Liver (tissue), 9 donors: ENCODE results near the gene TPD52L1. TPM values are rescaled to one million over a fixed set of nuclear protein-coding genes. Genes with fewer than 3 reads are reported as not detected.

Experiments
- DNase-seq: peaks from one replicate; pipeline ENCODE4 v3.0.0-alpha.2; 2017; ENCODE audit warnings: low spot score
- H3K27ac ChIP-seq, 2 donors: one replicate each; pipeline ENCODE4 v1.7.0; 2013; ENCODE audit warnings: inconsistent platforms in 2 of 2, low read length in 2 of 2, control low read depth in 1 of 2, low read depth in 1 of 2, mild to moderate bottlenecking in 1 of 2
- H3K27me3 ChIP-seq, 4 donors: one replicate each; pipeline versions ENCODE4 v1.6.1 to v1.7.0; 2013; ENCODE audit warnings: low read length in 3 of 4, inconsistent platforms in 1 of 4, mild to moderate bottlenecking in 1 of 4, moderate library complexity in 1 of 4; ENCODE audit not compliant: control insufficient read depth in 4 of 4, insufficient read depth in 4 of 4
- H3K36me3 ChIP-seq, 4 donors: one replicate each; pipeline versions ENCODE4 v1.6.1 to v1.7.0; 2013; ENCODE audit warnings: low read length in 3 of 4, mild to moderate bottlenecking in 3 of 4, low read depth in 1 of 4, moderate library complexity in 1 of 4; ENCODE audit not compliant: control insufficient read depth in 4 of 4, insufficient read depth in 3 of 4
- H3K4me1 ChIP-seq, 4 donors: one replicate each; pipeline versions ENCODE4 v1.6.1 to v1.7.0; 2013; ENCODE audit warnings: low read length in 3 of 4, mild to moderate bottlenecking in 3 of 4, moderate library complexity in 1 of 4; ENCODE audit not compliant: control insufficient read depth in 4 of 4, insufficient read depth in 4 of 4
- H3K4me3 ChIP-seq, 3 donors: one replicate each; pipeline versions ENCODE4 v1.6.1 to v1.7.0; 2013; ENCODE audit warnings: low read length in 3 of 3, control low read depth in 1 of 3, low read depth in 1 of 3, mild to moderate bottlenecking in 1 of 3
- H3K9ac ChIP-seq, 2 donors: one replicate each; pipeline ENCODE4 v1.7.0; 2013; ENCODE audit warnings: low read length in 2 of 2, mild to moderate bottlenecking in 2 of 2, moderate library complexity in 2 of 2, control low read depth in 1 of 2, low read depth in 1 of 2
- H3K9me3 ChIP-seq, 4 donors: one replicate each; pipeline versions ENCODE4 v1.6.1 to v1.7.0; 2013; ENCODE audit warnings: low read length in 3 of 4; ENCODE audit not compliant: control insufficient read depth in 4 of 4
- ATF3 ChIP-seq: IDR thresholded peaks from 2 replicates; pipeline ENCODE4 v1.6.1; 2016; ENCODE audit warnings: antibody characterized with exemption
- CTCF ChIP-seq: fragments of 150-350 bp; IDR thresholded peaks from 2 replicates; pipeline ENCODE4 v1.5.1; 2017; ENCODE audit warnings: improper control_type of control experiment, low read depth, low read length; ENCODE audit not compliant: missing input control
- EGR1 ChIP-seq, 2 donors: IDR thresholded peaks; 2 replicates each; pipeline ENCODE4 v1.6.1; 2016 to 2018; ENCODE audit warnings: antibody characterized with exemption in 2 of 2, low read depth in 2 of 2
- FOXA1 ChIP-seq: IDR thresholded peaks from 2 replicates; pipeline ENCODE4 v1.6.1; 2016; ENCODE audit warnings: antibody characterized with exemption
- FOXA2 ChIP-seq: IDR thresholded peaks from 2 replicates; pipeline ENCODE4 v1.6.1; 2016; ENCODE audit warnings: antibody characterized with exemption
- GABPA ChIP-seq, 2 donors: IDR thresholded peaks in 1 of 2; conservative IDR thresholded peaks in 1 of 2; 2 replicates each; pipeline ENCODE4 v1.6.1; 2016; ENCODE audit warnings: antibody characterized with exemption in 2 of 2, mild to moderate bottlenecking in 1 of 2, moderate library complexity in 1 of 2
- HNF4A ChIP-seq, 2 donors: conservative IDR thresholded peaks; 2 replicates each; pipeline ENCODE4 v1.6.1; 2016; ENCODE audit warnings: antibody characterized with exemption in 2 of 2, mild to moderate bottlenecking in 2 of 2
- HNF4G ChIP-seq: IDR thresholded peaks from 2 replicates; pipeline ENCODE4 v1.6.1; 2016; ENCODE audit warnings: antibody characterized with exemption
- JUND ChIP-seq, 2 donors: IDR thresholded peaks; 2 replicates each; pipeline ENCODE4 v1.6.1; 2016; ENCODE audit warnings: antibody characterized with exemption in 2 of 2
- MAX ChIP-seq: IDR thresholded peaks from 2 replicates; pipeline ENCODE4 v1.6.1; 2016; ENCODE audit warnings: antibody characterized with exemption
- NR2F2 ChIP-seq: IDR thresholded peaks from 2 replicates; pipeline ENCODE4 v1.6.1; 2016; ENCODE audit warnings: antibody characterized with exemption
- RAD21 ChIP-seq, 2 donors: IDR thresholded peaks; 2 replicates each; pipeline ENCODE4 v1.6.1; 2016; ENCODE audit warnings: antibody characterized with exemption in 2 of 2, mild to moderate bottlenecking in 2 of 2
- REST ChIP-seq: IDR thresholded peaks from 2 replicates; pipeline ENCODE4 v1.6.1; 2016; ENCODE audit warnings: antibody characterized with exemption, mild to moderate bottlenecking
- RXRA ChIP-seq, 2 donors: IDR thresholded peaks; 2 replicates each; pipeline ENCODE4 v1.6.1; 2017 to 2018; ENCODE audit warnings: antibody characterized with exemption in 2 of 2, mild to moderate bottlenecking in 1 of 2
- SP1 ChIP-seq: IDR thresholded peaks from 2 replicates; pipeline ENCODE4 v1.6.1; 2018; ENCODE audit warnings: antibody characterized with exemption, mild to moderate bottlenecking
- YY1 ChIP-seq: IDR thresholded peaks from 2 replicates; pipeline ENCODE4 v1.6.1; 2016; ENCODE audit warnings: antibody characterized with exemption, mild to moderate bottlenecking
- ZBTB33 ChIP-seq: IDR thresholded peaks from 2 replicates; pipeline ENCODE4 v1.6.1; 2016; ENCODE audit warnings: antibody characterized with exemption
- WGBS: extraction: QIAGEN DNeasy Blood & Tissue Kit; methylation state at CpG from one replicate; pipeline ENCODE4 v1.1.7; 2013; 5-methylcytosine and 5-hydroxymethylcytosine counted together
- polyA plus RNA-seq, 2 donors: library from polyadenylated mRNA; stranded (reverse) in 1 of 2; unstranded in 1 of 2; fragments of 200-250 nt in 1 of 2; fragments of >200 nt in 1 of 2; fragmentation: Nextera tagmentation in 1 of 2; extraction: Ambion mirVana in 1 of 2; gene quantifications; one replicate each; pipeline versions ENCODE4 v1.2.1 to v1.2.3, GENCODE V29; 2013 to 2015
- total RNA-seq, 2 donors: library from RNA; depleted of rRNA; stranded (reverse); fragments of >200 nt; gene quantifications; one replicate each; pipeline ENCODE4 v1.2.3, GENCODE V29; 2014
- donor health status: healthy.
- donor health status: healthy.
- donor health status: healthy.
- donor health status: healthy.
- donor health status: healthy.

Gene TPD52L1
- total and polyA plus RNA-seq, 4 donors: 8.9 to 66.4 (median 56.6) TPM

- Histone ChIP-seq H3K4me1 (peaks cover 0 to 6% (median 2%) of the 10 kb centered on the region in 4 donors), H3K27ac (no peak overlapping the region), H3K36me3 (no peaks in the 10 kb centered on the region), H3K9ac (no peak overlapping the region), H3K27me3 (no peaks in the 10 kb centered on the region), H3K9me3 (no peaks in the 10 kb centered on the region), H3K4me3 (no peak overlapping the region)
- 87% methylated on average over 2 of the region's 2 CpGs for WGBS
- DNase-seq: no peak
- TF ChIP-seq RXRA (IDR thresholded peaks at IDR 0.05): no peak
- TF ChIP-seq FOXA2: no peak
- TF ChIP-seq REST: no peak
- no peak for TF ChIP-seq HNF4G
- no peak for TF ChIP-seq SP1
- no peak for TF ChIP-seq JUND (IDR thresholded peaks at IDR 0.05)
- no peak for TF ChIP-seq YY1
- TF ChIP-seq CTCF: no peak
- TF ChIP-seq EGR1 (IDR thresholded peaks at IDR 0.05; ENCODE audit: low read depth in 2 of 2): no peak
- no peak for TF ChIP-seq MAX
- no peak for TF ChIP-seq NR2F2
- TF ChIP-seq ZBTB33: no peak
- TF ChIP-seq RAD21 (IDR thresholded peaks at IDR 0.05): no peak
- no peak for TF ChIP-seq HNF4A (conservative IDR thresholded peaks at IDR 0.05)
- no peak for TF ChIP-seq ATF3
- TF ChIP-seq FOXA1: no peak
These were observed 14.0 kb downstream of the TPD52L1 start for GRCh38 chr6:125167579-125167978.

GRCh38 chr6:125169058-125169457, 15.5 kb downstream of the TPD52L1 start:
- Histone ChIP-seq H3K4me3 (no peak overlapping the region), H3K9me3 (no peaks in the 10 kb centered on the region), H3K27me3 (no peaks in the 10 kb centered on the region), H3K27ac (no peak overlapping the region), H3K4me1 (peaks cover 0 to 6% (median 2%) of the 10 kb centered on the region in 4 donors), H3K36me3 (no peaks in the 10 kb centered on the region), H3K9ac (no peak overlapping the region)
- no peak for TF ChIP-seq GABPA (IDR thresholded peaks at IDR 0.05 in 1 of 2, conservative IDR thresholded peaks at IDR 0.05 in 1 of 2)
- no peak for TF ChIP-seq HNF4G
- no peak for TF ChIP-seq NR2F2
- TF ChIP-seq ZBTB33: no peak
- 87% methylated on average over 3 of the region's 3 CpGs for WGBS
- no peak for DNase-seq
